ENCODE results near the gene ABCG4. TPM values are rescaled to one million over a fixed set of nuclear protein-coding genes. Genes with fewer than 3 reads are reported as not detected.

ABCG4 gene
- total and polyA plus RNA-seq, 9 of the 15 experiments (the other 6 are each of a cell fraction or from before 2014, with no cell fraction given), result 0.03 to 0.11 (median 0.07) TPM; not detected in 4

DNA sequence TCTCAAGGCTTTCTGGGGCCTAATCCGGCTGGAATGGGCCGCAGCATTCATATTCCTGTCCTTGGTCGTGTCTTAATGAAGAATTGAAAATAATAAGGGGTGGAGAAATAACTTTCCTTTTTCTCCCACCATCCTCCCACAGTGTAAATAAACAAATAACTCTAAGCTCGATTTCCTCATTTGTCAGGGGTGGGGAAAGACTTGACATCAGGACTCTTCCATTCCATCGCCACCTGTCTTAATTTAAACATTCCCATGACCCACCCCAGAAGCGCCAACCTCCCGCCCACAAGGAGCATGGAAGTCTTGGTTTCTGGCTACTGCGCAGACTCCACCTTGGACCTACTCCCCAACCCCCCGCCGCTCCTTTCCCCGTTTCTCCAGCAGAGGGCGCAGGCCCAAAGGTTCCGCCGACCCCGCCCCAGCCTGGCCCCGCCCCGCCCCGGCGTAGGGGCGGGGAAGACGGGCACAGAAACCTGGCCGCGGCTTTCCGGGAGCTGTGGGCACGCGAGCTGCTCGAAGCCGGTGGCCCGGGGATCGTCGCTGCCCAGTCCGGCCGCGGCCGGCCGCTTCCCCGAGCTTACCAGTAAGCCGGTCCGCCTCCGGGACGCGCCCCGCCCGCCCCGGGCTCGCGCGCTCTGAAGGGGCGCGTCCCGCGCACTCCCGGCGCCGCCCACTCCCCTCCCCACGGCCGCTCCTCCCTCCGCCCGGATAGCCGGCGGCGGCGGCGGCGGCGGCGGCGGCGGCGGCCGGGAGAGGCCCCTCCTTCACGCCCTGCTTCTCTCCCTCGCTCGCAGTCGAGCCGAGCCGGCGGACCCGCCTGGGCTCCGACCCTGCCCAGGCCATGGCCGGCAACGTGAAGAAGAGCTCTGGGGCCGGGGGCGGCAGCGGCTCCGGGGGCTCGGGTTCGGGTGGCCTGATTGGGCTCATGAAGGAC is 57.0 kb downstream of the ABCG4 start, which contains the start of gene CBL (continued):
- no peak for TF ChIP-seq FOXK1 (CRISPR knock-in tag; IDR thresholded peaks at IDR 0.05; ENCODE audit: borderline replicate concordance)
- no peak for TF ChIP-seq IRF2 (CRISPR knock-in tag; IDR thresholded peaks at IDR 0.05)
- no peak for TF ChIP-seq MAFF (IDR thresholded peaks at IDR 0.05; ENCODE audit: low read length)
- TF ChIP-seq ILK (tag; IDR thresholded peaks at IDR 0.05; ENCODE audit: borderline replicate concordance, low read depth), result no peak
- TF ChIP-seq ZNF79 (CRISPR knock-in tag; IDR thresholded peaks at IDR 0.05; ENCODE audit: low read depth), result no peak
- TF ChIP-seq ZNF197 (CRISPR knock-in tag; IDR thresholded peaks at IDR 0.05; ENCODE audit: low read depth), result no peak
- TF ChIP-seq MTF1 (CRISPR knock-in tag; IDR thresholded peaks at IDR 0.05; ENCODE audit: borderline replicate concordance), result no peak
- no peak for TF ChIP-seq HDAC3 (IDR thresholded peaks at IDR 0.05; ENCODE audit: borderline replicate concordance, partially characterized antibody)
- TF ChIP-seq ZNF384 (IDR thresholded peaks at IDR 0.05; ENCODE audit: low read depth, low read length), result 0 out of 2 replicates have a peak, but pooled peaks have one; percentile 15
- TF ChIP-seq, protein P1, sequence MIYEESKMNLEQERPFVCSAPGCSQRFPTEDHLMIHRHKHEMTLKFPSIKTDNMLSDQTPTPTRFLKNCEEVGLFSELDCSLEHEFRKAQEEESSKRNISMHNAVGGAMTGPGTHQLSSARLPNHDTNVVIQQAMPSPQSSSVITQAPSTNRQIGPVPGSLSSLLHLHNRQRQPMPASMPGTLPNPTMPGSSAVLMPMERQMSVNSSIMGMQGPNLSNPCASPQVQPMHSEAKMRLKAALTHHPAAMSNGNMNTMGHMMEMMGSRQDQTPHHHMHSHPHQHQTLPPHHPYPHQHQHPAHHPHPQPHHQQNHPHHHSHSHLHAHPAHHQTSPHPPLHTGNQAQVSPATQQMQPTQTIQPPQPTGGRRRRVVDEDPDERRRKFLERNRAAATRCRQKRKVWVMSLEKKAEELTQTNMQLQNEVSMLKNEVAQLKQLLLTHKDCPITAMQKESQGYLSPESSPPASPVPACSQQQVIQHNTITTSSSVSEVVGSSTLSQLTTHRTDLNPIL (CRISPR knock-in tag; IDR thresholded peaks at IDR 0.05), result no peak
- TF ChIP-seq, protein P2, sequence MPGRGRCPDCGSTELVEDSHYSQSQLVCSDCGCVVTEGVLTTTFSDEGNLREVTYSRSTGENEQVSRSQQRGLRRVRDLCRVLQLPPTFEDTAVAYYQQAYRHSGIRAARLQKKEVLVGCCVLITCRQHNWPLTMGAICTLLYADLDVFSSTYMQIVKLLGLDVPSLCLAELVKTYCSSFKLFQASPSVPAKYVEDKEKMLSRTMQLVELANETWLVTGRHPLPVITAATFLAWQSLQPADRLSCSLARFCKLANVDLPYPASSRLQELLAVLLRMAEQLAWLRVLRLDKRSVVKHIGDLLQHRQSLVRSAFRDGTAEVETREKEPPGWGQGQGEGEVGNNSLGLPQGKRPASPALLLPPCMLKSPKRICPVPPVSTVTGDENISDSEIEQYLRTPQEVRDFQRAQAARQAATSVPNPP (IDR thresholded peaks at IDR 0.05; ENCODE audit: borderline replicate concordance, insufficient read depth, insufficient read length), result no peak
- no peak for TF ChIP-seq ETV5 (CRISPR knock-in tag; IDR thresholded peaks at IDR 0.05; ENCODE audit: low read depth)
- TF ChIP-seq ZNF143 (CRISPR knock-in tag; IDR thresholded peaks at IDR 0.05), result no peak; the same call in 1 of the 2 replicates
- TF ChIP-seq NBN (IDR thresholded peaks at IDR 0.05; ENCODE audit: low read depth), result no peak
- no peak for TF ChIP-seq ARID1B (IDR thresholded peaks at IDR 0.05)
- TF ChIP-seq TBP (optimal IDR thresholded peaks at IDR 0.05; ENCODE audit: low read depth, low read length), result peak; percentile 55
- TF ChIP-seq, protein P3, sequence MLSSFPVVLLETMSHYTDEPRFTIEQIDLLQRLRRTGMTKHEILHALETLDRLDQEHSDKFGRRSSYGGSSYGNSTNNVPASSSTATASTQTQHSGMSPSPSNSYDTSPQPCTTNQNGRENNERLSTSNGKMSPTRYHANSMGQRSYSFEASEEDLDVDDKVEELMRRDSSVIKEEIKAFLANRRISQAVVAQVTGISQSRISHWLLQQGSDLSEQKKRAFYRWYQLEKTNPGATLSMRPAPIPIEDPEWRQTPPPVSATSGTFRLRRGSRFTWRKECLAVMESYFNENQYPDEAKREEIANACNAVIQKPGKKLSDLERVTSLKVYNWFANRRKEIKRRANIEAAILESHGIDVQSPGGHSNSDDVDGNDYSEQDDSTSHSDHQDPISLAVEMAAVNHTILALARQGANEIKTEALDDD (IDR thresholded peaks at IDR 0.05), result no peak
